GM12875 (cell line): ENCODE data around the gene NUPR1.
"Not testable (repeated sequence)": the region's sequence is repeated elsewhere in the genome, so short reads cannot be mapped to it uniquely, and the experiment has no call there.

Experiments used
- H3K4me3 ChIP-seq: one replicate; pipeline ENCODE4 v1.5.1; 2011; ENCODE audit warnings: low read depth, low read length, control low read depth
- CTCF ChIP-seq: IDR thresholded peaks from 2 replicates; pipeline ENCODE4 v1.5.1; 2011; ENCODE audit warnings: low read depth, mild to moderate bottlenecking, control low read depth, inconsistent platforms, low read length, moderate library complexity, borderline replicate concordance; ENCODE audit not compliant: insufficient read depth

NUPR1 gene

GRCh38 chr16:28511031-28511430 lies 27.7 kb downstream of the NUPR1 start:
- no peak for TF ChIP-seq CTCF
- no peak overlapping the region for H3K4me3 ChIP-seq

GRCh38 chr16:28505489-28506137 lies 33.2 kb downstream of the NUPR1 start:
- TF ChIP-seq CTCF, result no peak
- H3K4me3 ChIP-seq, result no peak overlapping the region

- no peak overlapping the region for H3K4me3 ChIP-seq
- no peak for TF ChIP-seq CTCF
Measured at GRCh38 chr16:28504707-28505404, 33.9 kb downstream of the NUPR1 start.

GRCh38 chr16:28503470-28504259 lies 35.1 kb downstream of the NUPR1 start:
- no peak for TF ChIP-seq CTCF

GRCh38 chr16:28502290-28502689 lies 36.5 kb downstream of the NUPR1 start:
- H3K4me3 ChIP-seq, result no peak overlapping the region
- TF ChIP-seq CTCF, result no peak

More at GRCh38 chr16:28503470-28504259, 35.1 kb downstream of the NUPR1 start:
- no peak overlapping the region for H3K4me3 ChIP-seq

- no peak overlapping the region for H3K4me3 ChIP-seq
- no peak for TF ChIP-seq CTCF
Measured at GRCh38 chr16:28501258-28502232, 37.2 kb downstream of the NUPR1 start.

- not testable (repeated sequence) for H3K4me3 ChIP-seq
Measured at GRCh38 chr16:28500476-28501180, 38.1 kb downstream of the NUPR1 start.
